Measurements from ENCODE around the gene CALML6.

Gene CALML6

DNA sequence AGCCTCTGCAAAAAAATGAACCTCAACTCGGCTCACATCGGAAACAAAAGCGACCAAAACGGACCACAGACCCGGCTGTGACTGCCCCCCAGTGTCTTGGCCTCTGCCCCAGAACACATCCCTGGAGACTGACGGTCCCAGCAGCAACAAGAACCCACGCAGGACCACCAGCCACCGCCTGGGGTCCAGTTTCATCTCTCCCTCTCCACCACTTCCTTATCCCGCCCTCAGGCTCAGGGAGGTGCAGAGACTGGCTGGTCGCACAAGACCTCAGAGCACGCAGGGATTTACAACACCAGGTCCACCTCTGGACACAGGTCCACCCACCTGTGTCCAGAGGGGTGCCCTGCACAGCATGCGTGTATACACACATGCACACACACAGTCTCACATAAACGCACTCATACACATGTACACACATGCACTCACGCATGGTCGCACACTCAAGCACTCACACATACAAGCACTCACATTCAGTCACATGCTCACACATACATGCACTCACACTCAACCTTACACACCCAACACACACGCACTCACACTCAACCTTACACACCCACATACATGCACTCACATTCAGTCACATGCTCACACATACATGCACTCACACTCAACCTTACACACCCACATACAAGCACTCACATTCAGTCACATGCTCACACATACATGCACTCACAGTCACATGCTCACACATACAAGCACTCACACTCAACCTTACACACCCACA, 22.7 kb downstream of the CALML6 start:
- Mint-ChIP-seq H3K27me3 (peaks cover 4% of the 10 kb centered on the region), H3K36me3 (ENCODE audit: low read depth) (no peaks in the 10 kb centered on the region), H3K4me3 (no peak overlapping the region), H3K9me3 (peaks cover 3% of the 10 kb centered on the region), H3K4me1 (ENCODE audit: low read depth) (no peaks in the 10 kb centered on the region), H3K27ac (no peak overlapping the region)
- DNase-seq, result no peak

DNA sequence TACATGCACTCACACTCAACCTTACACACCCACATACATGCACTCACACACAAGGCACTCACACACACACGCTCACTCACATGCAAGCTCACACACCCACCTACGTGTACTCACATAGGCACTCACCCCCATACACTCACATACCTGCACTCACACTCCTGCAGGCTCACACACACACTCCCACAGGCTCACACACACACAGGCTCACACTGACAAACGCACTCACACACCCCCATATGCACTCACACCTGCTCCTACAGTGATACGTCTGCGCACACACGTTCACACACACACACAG, 23.2 kb downstream of the CALML6 start:
- H3K4me1 Mint-ChIP-seq (ENCODE audit: low read depth), result no peaks in the 10 kb centered on the region
- no peak overlapping the region for H3K4me3 Mint-ChIP-seq
- no peaks in the 10 kb centered on the region for H3K36me3 Mint-ChIP-seq (ENCODE audit: low read depth)

DNA sequence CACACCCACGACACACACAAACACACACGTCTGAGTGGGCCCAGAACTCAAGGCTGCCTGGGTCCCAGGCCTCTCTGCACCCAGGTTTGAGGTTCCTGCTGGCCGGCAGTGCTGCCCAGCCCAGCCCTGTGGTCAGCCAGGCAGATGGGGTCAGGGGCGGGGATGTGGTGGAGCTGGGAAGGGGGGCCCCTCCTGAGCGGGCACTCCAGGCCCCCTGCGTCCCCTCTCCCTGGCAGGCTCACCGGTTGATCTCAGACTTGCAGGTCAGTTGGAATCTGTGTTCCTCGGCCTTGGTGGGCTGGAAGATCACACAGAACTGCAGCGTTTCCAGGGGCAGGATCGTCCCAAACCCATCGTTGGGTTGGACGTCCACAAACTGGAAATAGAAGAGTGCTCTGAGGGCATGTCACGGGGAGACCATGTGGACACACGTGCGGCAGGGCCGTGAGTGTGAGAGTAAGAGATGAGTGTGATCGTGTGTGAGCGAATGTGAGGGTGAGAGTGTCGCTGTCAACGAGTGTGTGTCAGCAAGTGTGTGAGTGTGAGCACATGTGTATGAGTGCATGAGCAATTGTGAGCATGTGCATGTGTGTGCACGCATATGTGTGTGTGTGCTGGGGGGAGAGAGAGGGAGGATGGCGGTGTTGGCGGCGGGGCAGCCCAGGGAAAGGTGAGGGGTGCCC, 23.7 kb downstream of the CALML6 start:
- DNase-seq, result no peak
- Mint-ChIP-seq H3K4me1 (ENCODE audit: low read depth) (peaks cover under 1% of the 10 kb centered on the region), H3K27ac (no peak overlapping the region), H3K27me3 (peaks cover 4% of the 10 kb centered on the region), H3K36me3 (ENCODE audit: low read depth) (no peaks in the 10 kb centered on the region), H3K4me3 (no peak overlapping the region), H3K9me3 (peaks cover 3% of the 10 kb centered on the region)

More for the DNA sequence above, 23.2 kb downstream of the CALML6 start:
- H3K27ac Mint-ChIP-seq, result no peak overlapping the region
- H3K27me3 Mint-ChIP-seq, result peaks cover 4% of the 10 kb centered on the region
- peaks cover 3% of the 10 kb centered on the region for H3K9me3 Mint-ChIP-seq
- no peak for DNase-seq

DNA sequence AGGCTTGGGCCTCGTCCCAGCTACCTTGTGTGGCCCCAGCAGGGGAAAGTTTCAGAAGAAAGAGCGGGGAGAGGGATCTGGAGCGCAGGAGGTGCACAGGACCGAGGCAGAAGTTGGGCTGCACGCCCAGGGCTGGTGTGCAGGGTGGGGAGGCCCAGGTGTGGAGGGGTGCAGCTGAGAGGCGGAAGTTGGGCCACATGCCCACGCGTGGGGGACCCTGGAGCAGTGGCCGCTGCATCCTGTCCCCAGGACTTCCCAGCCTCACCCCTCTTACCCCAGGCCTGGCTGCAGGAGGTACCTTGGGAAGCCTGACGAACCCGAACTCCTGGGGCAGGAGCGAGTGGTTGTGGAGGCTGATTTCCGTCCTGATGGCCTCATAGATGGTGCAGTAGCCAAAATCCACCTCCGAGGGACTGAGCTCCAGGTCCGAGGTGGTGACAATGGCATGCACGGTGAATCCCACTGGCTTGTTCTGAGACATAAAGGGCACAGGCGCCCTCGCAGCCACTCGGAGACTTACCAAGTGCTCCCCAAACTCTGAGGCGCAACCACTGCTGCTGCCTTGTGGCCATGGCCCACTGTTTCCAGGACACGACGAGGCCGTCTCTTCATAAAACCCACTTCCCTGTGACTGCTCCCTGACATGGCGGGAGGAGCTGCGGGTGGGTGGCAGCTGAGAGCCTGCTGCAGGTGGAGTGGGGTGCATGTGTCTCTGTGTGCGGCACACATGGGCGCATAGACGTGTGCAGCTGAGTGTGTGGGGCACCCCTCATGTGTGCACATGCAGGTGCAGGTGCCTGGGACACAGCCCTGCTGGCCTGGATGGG, 24.4 kb downstream of the CALML6 start:
- H3K36me3 Mint-ChIP-seq (ENCODE audit: low read depth), result no peaks in the 10 kb centered on the region
- no peak overlapping the region for H3K27ac Mint-ChIP-seq
- H3K4me1 Mint-ChIP-seq (ENCODE audit: low read depth), result peaks cover 2% of the 10 kb centered on the region
- no peak for DNase-seq
- no peak overlapping the region for H3K4me3 Mint-ChIP-seq
- peaks cover 6% of the 10 kb centered on the region for H3K27me3 Mint-ChIP-seq
- no peaks in the 10 kb centered on the region for H3K9me3 Mint-ChIP-seq

DNA sequence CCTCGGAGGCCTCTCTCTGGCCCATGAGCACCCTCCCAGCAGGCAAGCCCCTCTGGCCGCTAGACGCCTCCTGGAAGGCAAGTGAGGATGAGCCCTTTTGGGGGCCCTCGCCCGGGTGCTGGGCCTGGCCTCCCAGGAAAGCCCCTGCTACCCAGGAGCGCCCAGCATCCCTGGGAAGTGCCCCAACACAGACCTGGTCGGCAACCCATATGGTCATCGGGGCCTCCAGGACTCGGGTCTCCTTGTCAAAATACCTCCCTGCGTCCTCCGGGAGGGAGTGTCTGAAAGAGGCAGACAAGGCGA, 25.0 kb downstream of the CALML6 start:
- Mint-ChIP-seq H3K27ac (no peak overlapping the region), H3K36me3 (ENCODE audit: low read depth) (no peaks in the 10 kb centered on the region), H3K27me3 (peaks cover 6% of the 10 kb centered on the region), H3K4me1 (ENCODE audit: low read depth) (peaks cover 2% of the 10 kb centered on the region), H3K4me3 (no peak overlapping the region), H3K9me3 (no peaks in the 10 kb centered on the region)
- no peak for DNase-seq

DNA sequence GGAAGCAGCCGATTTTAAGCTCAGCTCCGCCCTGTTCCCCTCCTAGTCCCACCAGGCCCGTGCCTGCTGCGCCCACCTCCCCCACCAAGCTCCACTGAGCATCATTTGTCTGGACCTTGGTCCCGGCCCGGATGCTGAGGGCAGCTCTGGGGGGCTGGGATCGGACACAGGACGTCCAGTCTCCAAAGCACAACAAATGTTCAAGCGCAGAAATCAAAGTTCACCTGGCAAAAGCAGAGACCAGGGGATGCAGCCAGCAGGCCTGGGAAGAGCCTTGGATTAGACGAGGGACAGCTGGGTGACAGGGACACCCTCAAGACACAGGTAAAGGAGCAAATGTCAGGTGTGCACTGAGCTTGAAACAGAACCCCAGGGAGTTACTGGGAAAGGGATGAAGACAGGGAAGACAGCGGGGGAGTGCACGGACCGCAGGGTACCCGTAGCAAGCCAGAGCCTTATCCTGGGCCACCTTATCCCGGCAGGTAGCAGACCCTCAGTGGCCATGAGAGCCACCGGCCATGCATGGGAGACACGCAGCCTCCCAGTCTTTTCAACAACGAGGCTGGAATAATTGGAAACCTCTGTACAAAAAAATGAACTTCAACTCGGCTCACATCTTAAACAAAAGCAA, 26.3 kb downstream of the CALML6 start:
- H3K36me3 Mint-ChIP-seq (ENCODE audit: low read depth), result no peaks in the 10 kb centered on the region
- no peak overlapping the region for H3K27ac Mint-ChIP-seq
- H3K9me3 Mint-ChIP-seq, result no peaks in the 10 kb centered on the region
- peaks cover 5% of the 10 kb centered on the region for H3K27me3 Mint-ChIP-seq
- H3K4me3 Mint-ChIP-seq, result no peak overlapping the region
- H3K4me1 Mint-ChIP-seq (ENCODE audit: low read depth), result peaks cover 2% of the 10 kb centered on the region
- DNase-seq, result no peak

DNA sequence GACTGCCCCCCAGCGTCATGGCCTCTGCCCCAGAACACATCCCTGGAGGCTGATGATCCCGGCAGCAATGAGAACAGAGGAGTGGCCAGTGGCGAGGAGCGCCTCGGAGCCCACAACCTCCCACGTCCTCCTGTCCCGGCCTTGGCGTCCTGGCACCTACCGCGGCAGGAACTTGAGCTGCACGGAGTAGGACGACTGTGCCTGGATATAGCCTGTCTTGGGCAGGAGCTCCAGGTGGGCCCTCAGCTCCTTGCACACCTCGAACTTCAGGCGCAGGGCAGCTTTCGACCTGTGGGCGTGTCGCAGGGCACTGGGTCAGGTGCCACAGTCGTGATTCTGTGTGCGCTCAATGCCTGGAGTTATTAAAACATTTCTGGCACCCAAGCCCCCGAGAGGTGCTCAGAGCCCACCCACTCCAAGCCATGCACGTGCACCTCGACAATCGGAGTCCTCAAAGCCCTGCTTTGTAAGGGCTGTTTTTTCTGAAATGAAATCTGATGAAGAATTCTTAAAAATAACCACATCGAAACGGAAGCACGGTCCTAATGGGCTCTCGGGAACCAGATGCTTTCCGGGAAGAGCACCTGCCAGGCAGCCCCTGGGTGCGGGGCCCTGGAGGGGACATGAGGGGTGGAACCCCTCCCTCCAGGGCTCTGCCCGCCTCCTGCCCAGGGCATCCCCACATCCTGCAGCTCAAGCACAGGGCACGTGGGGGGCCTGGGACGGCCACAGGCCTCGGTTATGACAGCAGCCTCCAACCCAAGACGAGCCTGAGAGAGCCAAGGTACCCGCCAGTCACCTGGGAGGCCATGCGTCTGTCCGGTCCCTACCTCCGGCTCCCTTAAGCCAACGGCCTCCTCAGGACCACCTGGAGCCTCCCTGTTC, 27.1 kb downstream of the CALML6 start:
- H3K9me3 Mint-ChIP-seq, result no peaks in the 10 kb centered on the region
- H3K27ac Mint-ChIP-seq, result no peak overlapping the region
- DNase-seq, result no peak
- H3K36me3 Mint-ChIP-seq (ENCODE audit: low read depth), result no peaks in the 10 kb centered on the region
- H3K27me3 Mint-ChIP-seq, result peaks cover 5% of the 10 kb centered on the region
- peaks cover 2% of the 10 kb centered on the region for H3K4me1 Mint-ChIP-seq (ENCODE audit: low read depth)
- no peak overlapping the region for H3K4me3 Mint-ChIP-seq

DNA sequence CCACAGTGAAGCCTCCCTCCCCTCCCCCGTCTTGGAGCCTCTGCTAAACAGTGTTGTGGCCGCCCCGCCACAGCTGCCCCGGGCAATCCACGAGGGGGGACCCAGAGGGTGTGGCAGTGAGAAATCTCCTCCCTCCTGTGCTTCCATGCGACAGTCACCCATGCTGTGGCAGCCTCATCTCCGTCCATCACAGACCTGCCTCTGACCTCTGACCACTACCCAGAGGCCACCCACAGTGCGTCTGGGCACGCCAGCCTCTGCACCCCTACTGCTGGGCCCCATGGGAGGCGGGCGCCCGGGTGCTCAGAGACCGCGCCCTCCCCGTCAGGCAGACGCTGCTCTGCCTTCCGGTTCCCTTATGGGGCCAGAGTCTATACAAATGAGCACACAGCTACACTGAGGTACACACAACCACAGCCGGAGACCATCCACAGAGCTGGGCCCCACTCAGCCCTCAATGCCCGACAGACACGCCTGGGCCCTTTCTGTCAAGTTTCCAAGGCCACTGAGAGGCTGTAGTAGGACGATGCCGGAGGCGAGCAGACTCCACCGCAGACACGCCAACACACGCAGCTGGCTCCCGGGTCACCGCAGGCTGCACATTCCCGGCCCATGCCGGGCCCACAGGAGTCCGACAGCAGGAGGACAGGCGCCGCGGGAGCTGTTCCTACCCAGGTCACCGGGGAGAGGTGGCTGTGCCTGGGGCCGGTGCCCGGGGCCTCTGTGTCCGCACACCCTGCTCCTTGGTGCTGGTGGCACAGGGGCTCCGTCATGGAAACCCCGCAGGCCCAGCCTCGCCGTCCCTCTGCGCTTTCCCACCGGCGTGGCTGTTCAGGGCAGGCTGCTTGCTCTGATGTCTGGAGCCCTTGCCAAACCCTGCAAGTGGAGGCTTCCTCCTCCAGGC, 27.9 kb downstream of the CALML6 start:
- H3K27me3 Mint-ChIP-seq, result peaks cover 5% of the 10 kb centered on the region
- peaks cover 2% of the 10 kb centered on the region for H3K4me1 Mint-ChIP-seq (ENCODE audit: low read depth)
- DNase-seq, result no peak
- H3K9me3 Mint-ChIP-seq, result no peaks in the 10 kb centered on the region
- no peaks in the 10 kb centered on the region for H3K36me3 Mint-ChIP-seq (ENCODE audit: low read depth)
- H3K27ac Mint-ChIP-seq, result no peak overlapping the region
- no peak overlapping the region for H3K4me3 Mint-ChIP-seq

DNA sequence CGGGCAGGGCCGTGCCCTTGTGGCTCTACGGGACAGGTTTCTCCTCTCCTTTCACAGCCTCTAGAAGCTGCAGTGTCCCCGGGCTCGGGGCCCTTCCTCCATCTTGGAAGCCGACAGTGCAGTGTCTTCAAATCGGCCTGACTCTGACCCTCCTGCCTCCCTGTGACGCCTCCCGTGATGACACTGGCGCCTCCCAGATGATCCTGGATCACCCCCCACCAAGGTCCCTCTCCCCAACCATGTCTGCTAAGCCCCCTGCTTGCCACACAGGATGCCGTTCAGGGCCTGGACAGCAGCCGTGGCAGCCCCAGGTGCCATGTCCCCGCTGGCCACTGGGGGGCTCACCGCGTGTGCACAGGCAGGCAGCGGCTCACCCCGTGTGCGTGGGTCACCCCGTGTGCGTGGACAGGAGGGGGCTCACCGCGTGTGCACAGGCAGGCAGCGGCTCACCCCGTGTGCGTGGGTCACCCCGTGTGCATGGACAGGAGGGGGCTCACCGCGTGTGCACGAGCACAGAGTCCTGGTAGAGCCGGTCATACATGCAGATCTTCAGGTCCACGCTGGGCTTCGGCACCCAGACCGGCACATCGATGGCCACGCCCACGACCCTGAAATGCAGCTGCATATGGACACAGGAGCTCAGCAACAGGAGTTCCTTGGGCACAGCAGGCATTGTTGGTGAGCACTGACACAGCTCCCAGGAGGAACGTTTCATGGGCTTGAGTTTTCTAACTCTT, 28.9 kb downstream of the CALML6 start:
- Mint-ChIP-seq H3K4me1 (ENCODE audit: low read depth) (peaks cover 2% of the 10 kb centered on the region), H3K27me3 (peaks cover 5% of the 10 kb centered on the region), H3K4me3 (no peak overlapping the region), H3K9me3 (no peaks in the 10 kb centered on the region), H3K27ac (no peak overlapping the region), H3K36me3 (ENCODE audit: low read depth) (no peaks in the 10 kb centered on the region)
- peak; percentile 77 for DNase-seq

DNA sequence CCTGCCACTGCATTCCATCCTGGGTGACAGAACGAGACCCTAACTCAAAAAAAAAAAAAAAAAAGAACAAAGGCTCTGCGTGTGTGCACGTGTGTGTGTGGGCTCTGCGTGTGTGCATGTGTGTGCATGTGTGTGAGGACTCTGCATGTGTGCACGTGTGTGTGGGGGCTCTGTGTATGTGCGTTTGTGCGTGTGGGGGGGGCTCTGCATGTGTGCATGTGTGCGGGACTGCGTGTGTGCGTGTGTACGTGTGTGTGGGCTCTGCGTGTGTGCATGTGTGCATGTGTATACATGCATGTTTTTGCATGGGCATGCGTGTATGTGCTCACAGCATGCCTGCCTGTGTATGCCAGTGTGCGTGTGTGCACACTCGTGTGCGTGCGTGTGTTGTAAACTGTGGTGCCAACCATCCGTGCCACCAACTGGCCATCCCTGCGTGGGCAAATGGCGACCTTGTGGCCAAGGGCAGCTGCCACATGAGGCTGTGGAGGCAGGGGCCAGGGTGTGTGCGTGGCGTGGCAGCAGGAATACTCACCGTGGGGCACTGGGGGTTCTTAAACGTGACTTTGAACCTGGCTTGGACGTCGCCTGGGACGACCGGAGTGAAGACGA, 30.8 kb downstream of the CALML6 start:
- peaks cover 1% of the 10 kb centered on the region for H3K9me3 Mint-ChIP-seq

DNA sequence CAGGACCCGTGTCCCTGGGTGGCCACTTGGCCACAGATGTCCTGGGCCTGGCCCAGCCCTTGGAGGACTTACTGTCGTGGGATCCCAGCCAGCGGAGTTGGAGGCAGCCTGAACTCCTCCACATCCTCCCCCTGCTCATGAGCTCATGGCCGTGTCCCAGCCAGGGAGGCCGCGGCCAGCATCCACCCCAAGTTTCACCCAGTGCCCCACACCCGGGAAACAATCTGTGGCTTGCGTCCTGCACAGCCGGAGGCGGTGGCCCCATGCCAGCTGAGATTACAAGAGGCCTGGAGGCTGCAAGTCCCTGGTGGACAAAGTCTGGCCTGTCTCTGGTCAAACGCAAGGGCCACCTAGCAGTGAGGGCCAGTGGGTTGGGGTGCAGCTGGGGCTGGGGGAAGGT, 31.5 kb downstream of the CALML6 start:
- no peaks in the 10 kb centered on the region for H3K36me3 Mint-ChIP-seq (ENCODE audit: low read depth)
- H3K4me3 Mint-ChIP-seq, result no peak overlapping the region
- H3K27ac Mint-ChIP-seq, result no peak overlapping the region
- peaks cover 2% of the 10 kb centered on the region for H3K4me1 Mint-ChIP-seq (ENCODE audit: low read depth)
- peaks cover 8% of the 10 kb centered on the region for H3K9me3 Mint-ChIP-seq
- peaks cover 14% of the 10 kb centered on the region for H3K27me3 Mint-ChIP-seq
- DNase-seq, result no peak

More for the DNA sequence above, 30.8 kb downstream of the CALML6 start:
- H3K36me3 Mint-ChIP-seq (ENCODE audit: low read depth), result no peaks in the 10 kb centered on the region
- DNase-seq, result no peak
- no peak overlapping the region for H3K27ac Mint-ChIP-seq
- H3K4me3 Mint-ChIP-seq, result no peak overlapping the region
- peaks cover 14% of the 10 kb centered on the region for H3K27me3 Mint-ChIP-seq
- H3K4me1 Mint-ChIP-seq (ENCODE audit: low read depth), result peaks cover 2% of the 10 kb centered on the region

DNA sequence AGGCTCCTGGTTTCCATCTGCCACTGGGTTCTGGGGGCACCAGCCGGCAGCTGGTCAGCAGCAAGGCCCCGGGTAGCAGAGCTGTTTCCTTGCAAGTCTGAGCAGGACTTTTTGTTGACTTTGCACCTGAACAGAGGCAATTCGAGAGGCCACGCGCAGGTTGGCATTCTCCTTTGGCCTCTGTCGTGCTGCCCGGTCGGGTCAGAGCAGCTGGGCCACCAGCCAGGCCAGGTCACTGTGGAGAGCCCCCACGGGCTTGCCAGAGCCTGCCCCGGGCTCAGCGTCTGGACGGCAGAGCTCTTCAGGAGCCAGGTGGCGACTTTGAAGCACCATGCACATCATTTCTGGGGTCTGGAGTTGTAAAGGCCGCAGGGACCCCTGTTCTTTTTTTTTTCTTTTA, 32.4 kb downstream of the CALML6 start:
- Mint-ChIP-seq H3K36me3 (ENCODE audit: low read depth) (no peaks in the 10 kb centered on the region), H3K27me3 (peaks cover 14% of the 10 kb centered on the region), H3K27ac (no peak overlapping the region), H3K4me1 (ENCODE audit: low read depth) (peaks cover 2% of the 10 kb centered on the region), H3K9me3 (peaks cover 9% of the 10 kb centered on the region), H3K4me3 (no peak overlapping the region)
- DNase-seq, result no peak
